ENCODE measurements around the gene PRDM9.

GRCh38 chr5:23484096-23484495 lies 23.3 kb upstream of the PRDM9 start:
- TF ChIP-seq, protein P1, sequence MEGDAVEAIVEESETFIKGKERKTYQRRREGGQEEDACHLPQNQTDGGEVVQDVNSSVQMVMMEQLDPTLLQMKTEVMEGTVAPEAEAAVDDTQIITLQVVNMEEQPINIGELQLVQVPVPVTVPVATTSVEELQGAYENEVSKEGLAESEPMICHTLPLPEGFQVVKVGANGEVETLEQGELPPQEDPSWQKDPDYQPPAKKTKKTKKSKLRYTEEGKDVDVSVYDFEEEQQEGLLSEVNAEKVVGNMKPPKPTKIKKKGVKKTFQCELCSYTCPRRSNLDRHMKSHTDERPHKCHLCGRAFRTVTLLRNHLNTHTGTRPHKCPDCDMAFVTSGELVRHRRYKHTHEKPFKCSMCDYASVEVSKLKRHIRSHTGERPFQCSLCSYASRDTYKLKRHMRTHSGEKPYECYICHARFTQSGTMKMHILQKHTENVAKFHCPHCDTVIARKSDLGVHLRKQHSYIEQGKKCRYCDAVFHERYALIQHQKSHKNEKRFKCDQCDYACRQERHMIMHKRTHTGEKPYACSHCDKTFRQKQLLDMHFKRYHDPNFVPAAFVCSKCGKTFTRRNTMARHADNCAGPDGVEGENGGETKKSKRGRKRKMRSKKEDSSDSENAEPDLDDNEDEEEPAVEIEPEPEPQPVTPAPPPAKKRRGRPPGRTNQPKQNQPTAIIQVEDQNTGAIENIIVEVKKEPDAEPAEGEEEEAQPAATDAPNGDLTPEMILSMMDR (IDR thresholded peaks at IDR 0.05), result no peak
- no peak for TF ChIP-seq POLR2A (IDR thresholded peaks at IDR 0.05)
